HG03064 (cell line): ENCODE data around the gene CACFD1.
A peak's percentile ranks its signal among the peaks of the same experiment; 100 is the strongest.

Experiments used
- ATAC-seq: cut with Tn5 transposase; IDR thresholded peaks from one replicate; pipeline ENCODE4 v1.9.1; 2021; ENCODE audit warnings: low read depth; ENCODE audit not compliant: unreplicated experiment

Gene CACFD1

GRCh38 chr9:133477992-133478850 is 18.4 kb downstream of the CACFD1 start:
- peak; percentile 26 for ATAC-seq

GRCh38 chr9:133478851-133479711 is 19.3 kb downstream of the CACFD1 start, which contains the start of gene SLC2A6:
Gene SLC2A6, minus strand, starts transcription at chr9:133479099. Its CDS starts 40 bp downstream, at chr9:133479059.
- peak; percentile 81 for ATAC-seq

- no peak for ATAC-seq
Measured at GRCh38 chr9:133483611-133484010, 23.8 kb downstream of the CACFD1 start.

GRCh38 chr9:133484671-133485437 is 25.1 kb downstream of the CACFD1 start:
- no peak for ATAC-seq

DNA sequence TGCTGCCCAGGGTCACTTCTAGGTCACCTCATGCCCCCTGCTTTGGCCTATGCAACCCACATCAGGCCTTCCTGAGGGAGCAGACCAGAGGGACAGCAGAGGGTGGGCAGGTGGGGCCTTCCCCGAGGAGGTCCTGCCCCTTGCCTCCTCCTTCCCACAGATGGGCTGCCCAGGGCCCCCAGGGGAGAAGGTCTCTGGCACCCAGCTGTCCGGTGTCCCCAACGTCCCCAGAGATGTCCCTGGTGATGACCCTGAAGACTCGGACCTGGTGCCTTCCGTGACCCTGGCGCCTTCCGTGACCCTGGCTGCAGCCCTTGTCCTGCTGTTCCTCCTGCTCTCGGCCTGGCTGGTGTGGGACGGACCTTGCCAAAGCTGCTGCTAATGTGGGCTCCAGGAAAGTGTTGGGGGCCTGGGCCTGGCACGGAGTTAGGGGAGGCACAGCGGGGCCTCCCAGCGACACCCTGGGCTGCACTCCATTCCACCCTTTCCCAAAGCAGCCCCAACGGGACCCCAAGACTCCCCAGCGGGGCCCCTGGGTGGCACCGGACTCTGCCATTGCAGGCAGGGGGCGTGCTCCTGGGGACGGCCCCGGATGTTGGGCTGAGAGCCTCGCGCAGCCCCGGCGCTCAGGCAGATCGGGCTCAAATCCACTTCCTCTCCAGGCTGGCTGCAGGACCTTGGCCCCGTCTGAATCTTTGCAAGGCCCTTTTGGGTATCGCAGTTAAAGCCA is 25.9 kb downstream of the CACFD1 start:
- no peak for ATAC-seq

GRCh38 chr9:133487331-133487725 is 27.6 kb downstream of the CACFD1 start:
- ATAC-seq: no peak

DNA sequence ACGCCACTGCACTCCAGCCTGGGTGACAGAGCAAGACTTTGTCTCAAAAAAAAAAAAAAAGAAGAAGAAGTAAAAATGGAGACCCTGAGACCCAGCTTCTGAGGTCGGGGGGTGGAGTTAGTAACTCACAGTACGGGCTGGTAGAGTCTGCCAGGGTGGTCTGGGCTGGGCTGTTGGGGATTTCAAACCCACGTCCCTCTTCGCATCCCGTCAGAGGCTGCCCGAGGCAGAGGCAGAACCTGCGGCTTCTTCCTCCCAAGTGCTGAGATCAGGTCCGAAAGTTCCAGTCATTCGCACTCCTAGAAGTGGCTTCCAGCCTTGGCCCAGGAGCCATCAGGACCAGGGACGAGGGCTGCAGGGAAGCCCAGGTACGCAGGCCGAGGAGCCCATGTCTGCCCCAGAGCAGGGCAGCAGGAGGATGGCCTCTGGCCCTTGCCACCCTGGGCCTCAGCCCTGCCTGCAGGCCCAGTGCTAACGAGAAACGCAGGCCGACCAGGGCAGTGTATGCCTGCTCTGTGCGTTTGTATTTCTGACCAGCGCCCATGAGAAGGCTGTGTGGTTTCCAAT is 29.0 kb downstream of the CACFD1 start:
- no peak for ATAC-seq

- no peak for ATAC-seq
Measured at GRCh38 chr9:133489253-133490190, 29.7 kb downstream of the CACFD1 start.

- no peak for ATAC-seq
Measured at GRCh38 chr9:133490201-133490681, 30.5 kb downstream of the CACFD1 start.

- no peak for ATAC-seq
Measured at GRCh38 chr9:133490865-133491655, 31.3 kb downstream of the CACFD1 start.

GRCh38 chr9:133491656-133491925 is 31.8 kb downstream of the CACFD1 start:
- ATAC-seq: no peak

DNA sequence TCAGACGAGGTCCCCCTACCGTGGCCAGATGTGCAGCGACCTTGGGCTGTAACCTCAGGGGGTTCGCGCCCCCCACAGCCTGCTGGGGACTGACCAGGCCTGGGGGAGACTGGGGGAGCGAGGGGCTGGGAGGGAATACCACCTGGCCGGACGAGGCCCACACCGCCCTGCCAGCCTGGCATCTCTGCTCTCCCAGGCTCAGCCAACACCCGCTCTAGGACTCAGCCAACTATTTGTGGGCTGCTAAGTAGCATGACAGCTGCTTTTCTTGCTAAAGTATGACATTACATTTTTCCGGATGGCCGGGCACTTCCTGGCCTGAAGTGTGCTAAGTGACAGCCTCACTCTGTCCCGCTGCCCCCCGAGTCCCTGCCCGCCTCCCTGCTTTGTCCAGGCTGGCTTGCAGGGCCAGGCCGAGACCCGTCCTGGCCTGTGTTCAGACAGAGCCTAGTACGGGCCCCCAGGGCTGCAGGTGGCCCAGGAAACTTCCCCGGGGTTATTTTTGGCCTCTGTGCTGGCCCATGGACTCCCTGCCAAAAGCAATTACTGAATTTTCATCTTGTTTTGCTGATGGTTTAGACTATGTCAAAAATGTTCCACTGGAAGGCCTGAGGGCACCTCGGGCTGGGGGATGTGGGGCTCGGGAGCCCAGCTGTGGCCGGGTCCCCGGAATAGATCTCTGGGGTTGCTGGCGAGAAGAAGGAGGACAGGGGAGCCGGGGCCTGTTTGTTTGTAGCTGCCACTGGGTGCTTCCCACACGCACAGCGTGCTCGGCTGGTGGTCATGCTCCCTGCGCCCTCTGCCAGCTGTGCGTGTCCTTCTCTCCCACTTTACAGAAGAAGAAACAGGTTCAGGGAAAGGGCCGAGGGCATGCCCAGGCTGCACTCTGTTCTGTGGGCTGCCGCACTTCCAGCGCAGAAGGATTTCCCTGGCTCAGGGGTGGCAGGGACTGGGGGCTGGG is 32.6 kb downstream of the CACFD1 start:
- no peak for ATAC-seq

- ATAC-seq: no peak
Measured at GRCh38 chr9:133493428-133493827, 33.6 kb downstream of the CACFD1 start.

DNA sequence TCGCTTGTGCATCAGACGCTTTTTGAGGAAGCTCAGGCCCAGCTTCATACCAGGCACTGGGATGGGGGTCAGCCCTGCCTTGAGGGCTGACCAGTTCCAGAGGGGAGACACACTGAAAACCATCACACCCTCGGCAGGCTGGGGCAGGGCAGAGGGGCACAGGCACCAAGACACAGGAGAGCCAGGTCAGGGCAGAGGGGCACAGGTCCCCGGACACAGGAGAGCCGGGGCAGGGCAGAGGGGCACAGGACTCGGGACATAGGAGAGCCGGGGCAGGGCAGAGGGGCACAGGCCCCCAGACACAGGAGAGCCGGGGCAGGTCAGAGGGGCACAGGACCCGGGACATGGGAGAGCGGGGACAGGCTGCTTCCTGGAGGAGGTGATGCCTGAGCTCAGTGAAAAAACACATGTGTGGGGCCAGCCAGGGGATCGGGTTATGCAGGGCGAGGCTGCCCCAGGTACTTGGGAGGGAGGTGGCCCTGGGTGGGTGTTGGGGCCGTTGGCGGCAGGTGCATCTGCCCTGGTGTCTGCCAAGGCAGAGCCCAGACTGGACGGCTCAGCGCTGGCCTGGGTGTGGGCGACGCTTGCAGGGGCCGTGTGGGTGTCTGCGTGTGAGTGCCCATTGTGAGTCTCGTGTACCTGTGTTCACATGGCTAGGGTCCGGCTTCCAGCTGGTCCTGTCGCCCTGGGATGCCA is 34.2 kb downstream of the CACFD1 start:
- ATAC-seq: no peak

- ATAC-seq: no peak
Measured at GRCh38 chr9:133494636-133495326, 35.0 kb downstream of the CACFD1 start.
